Mononuclear cell (primary cell): ENCODE measurements around the gene RESP18. TPM values are rescaled to one million over a fixed set of nuclear protein-coding genes. Genes with fewer than 3 reads are reported as not detected.

Experiments
- H3K27me3 ChIP-seq: 2 replicates; pipeline ENCODE4 v1.6.0; 2011; ENCODE audit warnings: low read length, control low read depth; ENCODE audit not compliant: insufficient read depth
- H3K4me1 ChIP-seq: 2 replicates; pipeline ENCODE4 v1.5.1; 2011; ENCODE audit warnings: mild to moderate bottlenecking, low read length, control low read depth; ENCODE audit not compliant: insufficient read depth
- H3K4me3 ChIP-seq: 2 replicates; pipeline ENCODE4 v1.5.1; 2011; ENCODE audit warnings: mild to moderate bottlenecking, low read length, moderate library complexity
- H3K9me3 ChIP-seq: 2 replicates; pipeline ENCODE4 v1.5.1; 2011; ENCODE audit warnings: low read depth, mild to moderate bottlenecking, control low read depth, low read length
- total RNA-seq: library from RNA; depleted of rRNA; stranded (reverse); fragments of >200 nt; gene quantifications from one replicate; pipeline ENCODE4 v1.2.3, GENCODE V29; 2012

Gene RESP18
- total RNA-seq, 1 donor, result not detected

GRCh38 chr2:219304223-219304622 is 28.3 kb downstream of the RESP18 start:
- Histone ChIP-seq H3K9me3 (no peaks in the 10 kb centered on the region), H3K27me3 (peaks cover 35% of the 10 kb centered on the region), H3K4me1 (no peaks in the 10 kb centered on the region), H3K4me3 (no peak overlapping the region)

DNA sequence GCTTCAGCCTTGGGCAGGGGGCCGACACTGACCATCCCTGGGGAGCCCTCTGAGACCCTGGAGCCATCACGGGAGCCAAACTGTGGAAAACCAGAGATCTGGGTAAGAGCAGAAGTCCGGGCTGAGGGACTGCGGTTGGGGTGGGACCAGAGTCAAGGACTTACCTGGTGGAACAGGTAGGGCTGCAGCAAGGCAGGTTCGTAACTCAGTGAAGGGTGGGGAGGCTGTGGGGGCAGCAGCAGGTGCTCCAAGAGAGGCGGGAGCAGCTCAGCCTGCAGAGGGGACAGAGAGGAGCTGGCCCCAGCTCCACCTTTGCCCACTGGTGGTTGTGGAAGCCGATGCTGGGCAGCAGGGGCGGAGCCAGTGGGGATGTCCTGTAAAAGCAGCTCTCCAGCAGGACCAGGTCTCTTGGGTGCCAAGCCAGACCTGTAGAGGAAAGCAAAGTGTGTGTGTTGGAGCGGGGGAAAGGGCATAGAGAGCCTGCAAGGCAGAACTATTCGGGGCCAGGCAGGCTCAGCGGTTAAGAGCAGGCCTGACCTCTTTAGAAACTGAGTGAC is 30.1 kb downstream of the RESP18 start:
- Histone ChIP-seq H3K9me3 (no peaks in the 10 kb centered on the region), H3K4me3 (no peak overlapping the region), H3K4me1 (no peaks in the 10 kb centered on the region), H3K27me3 (peaks cover 17% of the 10 kb centered on the region)

DNA sequence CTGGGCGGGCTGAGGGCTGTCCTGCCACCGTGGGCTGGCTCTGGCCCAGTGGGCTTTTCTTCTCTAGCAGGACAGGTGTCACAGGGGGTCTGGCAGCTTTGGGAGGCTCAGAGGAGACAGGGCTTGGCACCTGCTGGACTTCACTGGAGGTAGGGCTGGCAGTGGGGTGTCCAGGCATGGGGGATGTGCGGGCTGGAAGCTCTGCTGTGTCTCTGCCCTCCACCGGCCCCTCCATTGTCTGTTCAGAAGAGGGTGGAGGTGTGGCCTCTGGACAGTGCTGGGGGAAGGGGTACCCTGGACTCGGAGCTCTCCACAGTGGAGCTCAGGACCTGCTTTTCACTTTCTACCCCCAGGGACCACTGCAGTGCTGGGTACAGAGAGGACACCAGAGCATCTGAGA is 32.5 kb downstream of the RESP18 start:
- Histone ChIP-seq H3K27me3 (peaks cover 4% of the 10 kb centered on the region), H3K4me3 (no peak overlapping the region), H3K4me1 (peaks cover 3% of the 10 kb centered on the region), H3K9me3 (no peaks in the 10 kb centered on the region)

DNA sequence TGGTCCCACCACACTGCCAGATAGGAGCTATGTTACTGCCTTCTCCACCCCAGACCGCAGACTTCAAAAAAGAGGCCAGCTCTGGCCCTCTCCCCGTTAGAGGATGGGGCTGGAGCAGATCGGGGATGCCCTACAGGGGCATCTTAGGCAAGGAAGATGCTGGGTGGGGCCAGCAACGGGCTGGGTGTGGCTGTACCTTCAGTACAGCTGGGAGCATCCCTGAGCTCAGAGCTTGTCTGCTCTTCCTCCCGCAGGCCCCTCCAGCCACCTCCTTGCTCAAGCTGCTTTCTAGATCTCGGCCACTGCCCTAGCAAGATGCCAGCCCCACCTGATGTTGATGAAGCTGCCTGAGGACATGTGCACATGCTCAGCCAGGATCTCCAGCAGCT is 33.2 kb downstream of the RESP18 start:
- Histone ChIP-seq H3K4me1 (peaks cover 8% of the 10 kb centered on the region), H3K27me3 (peaks cover 4% of the 10 kb centered on the region), H3K9me3 (no peaks in the 10 kb centered on the region), H3K4me3 (no peak overlapping the region)

DNA sequence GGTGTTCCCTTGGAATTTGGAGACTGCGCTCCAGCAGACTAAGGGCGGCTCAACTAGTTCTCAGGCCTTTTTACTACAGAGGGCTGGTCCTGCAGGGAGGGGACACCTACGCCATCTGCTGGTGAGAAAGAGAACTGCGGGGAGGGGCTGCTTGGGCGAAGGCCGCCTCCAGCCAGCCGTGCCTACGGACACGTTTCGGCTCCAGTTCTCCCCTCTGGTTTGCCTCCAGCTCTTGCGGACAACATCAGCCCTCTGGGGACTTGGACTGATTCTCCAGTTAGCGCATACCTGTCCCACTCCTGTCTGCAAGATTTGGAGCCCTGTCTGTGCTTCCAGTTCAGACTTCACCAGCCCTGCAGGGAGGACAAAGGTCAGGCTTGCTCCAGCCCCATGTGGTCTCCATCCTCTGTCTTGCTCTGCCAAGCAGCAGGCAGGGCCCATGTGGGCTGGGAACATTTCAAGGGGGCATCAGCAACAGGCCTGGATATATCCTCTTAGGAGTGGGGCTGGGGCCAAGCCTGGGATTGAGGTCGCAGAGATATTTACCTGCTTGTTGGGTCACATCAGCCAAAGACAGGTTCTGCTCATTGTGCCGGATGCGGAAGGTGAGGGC is 33.7 kb downstream of the RESP18 start:
- Histone ChIP-seq H3K4me1 (peaks cover 12% of the 10 kb centered on the region), H3K4me3 (no peak overlapping the region), H3K27me3 (peaks cover 4% of the 10 kb centered on the region), H3K9me3 (no peaks in the 10 kb centered on the region)

- Histone ChIP-seq H3K9me3 (no peaks in the 10 kb centered on the region), H3K27me3 (peaks cover 4% of the 10 kb centered on the region), H3K4me3 (no peak overlapping the region), H3K4me1 (peaks cover 12% of the 10 kb centered on the region)
These were observed 34.6 kb downstream of the RESP18 start for GRCh38 chr2:219297766-219298456.

DNA sequence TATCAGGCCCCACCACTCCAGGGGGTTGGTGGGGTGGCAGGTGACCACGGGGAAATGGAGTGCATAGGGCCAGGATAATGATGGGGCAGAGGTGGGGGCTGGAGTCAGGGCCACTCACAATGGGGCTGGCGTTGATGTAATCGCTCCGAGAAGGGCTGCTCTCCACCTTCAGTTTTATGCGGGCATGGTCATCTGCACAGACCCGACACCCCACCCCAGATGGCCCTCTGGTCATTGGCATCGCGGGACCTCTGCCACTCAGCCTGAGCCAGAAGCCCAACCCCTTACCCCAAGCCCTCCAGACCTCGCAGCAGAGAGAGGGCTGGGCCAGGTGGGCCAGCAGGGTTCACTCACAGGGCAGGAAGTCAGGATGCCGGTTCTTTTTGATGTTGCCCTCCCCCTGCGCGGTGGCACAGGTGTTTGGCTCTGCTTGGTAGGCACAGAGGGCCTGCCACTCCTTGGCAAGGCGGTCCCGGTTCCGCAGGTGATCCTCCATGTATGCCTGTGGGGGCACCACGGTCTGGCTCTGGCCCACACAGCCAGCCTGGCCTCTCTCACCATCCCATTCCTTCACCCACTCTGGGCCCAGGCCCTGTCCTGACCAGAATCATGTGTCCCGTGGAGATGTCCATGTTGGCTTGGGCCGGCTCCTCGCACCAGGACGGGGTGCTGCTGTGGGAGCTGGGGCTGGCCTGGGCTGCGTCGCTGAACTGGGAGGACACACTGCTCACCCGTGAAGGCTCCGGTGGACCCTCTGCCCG is 35.7 kb downstream of the RESP18 start:
- Histone ChIP-seq H3K27me3 (peaks cover 4% of the 10 kb centered on the region), H3K9me3 (no peaks in the 10 kb centered on the region), H3K4me1 (peaks cover 12% of the 10 kb centered on the region), H3K4me3 (no peak overlapping the region)

DNA sequence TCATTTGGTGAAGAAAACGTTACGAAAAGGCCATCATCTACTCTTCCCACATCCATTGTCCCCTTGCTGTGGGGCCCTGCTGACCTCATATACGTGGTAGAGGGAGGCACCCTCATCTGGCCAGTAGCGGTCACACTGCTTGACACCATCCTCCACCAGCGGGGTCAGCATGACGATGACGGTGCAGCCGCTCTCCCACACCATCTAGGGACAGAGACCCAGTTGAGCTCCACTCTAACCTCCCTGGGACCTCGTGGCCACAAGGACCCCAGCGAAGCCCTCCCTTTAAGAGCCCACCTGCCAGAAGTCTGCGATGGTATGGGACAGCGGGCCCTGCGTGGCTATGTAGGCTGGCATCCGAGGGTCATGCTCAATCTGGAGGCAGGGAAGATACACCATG is 36.4 kb downstream of the RESP18 start:
- Histone ChIP-seq H3K4me3 (no peak overlapping the region), H3K4me1 (peaks cover 12% of the 10 kb centered on the region), H3K27me3 (peaks cover 4% of the 10 kb centered on the region), H3K9me3 (no peaks in the 10 kb centered on the region)

GRCh38 chr2:219294356-219295351 is 37.9 kb downstream of the RESP18 start:
- peak overlapping the region; percentile 40 for H3K4me3 ChIP-seq
- no peaks in the 10 kb centered on the region for H3K9me3 ChIP-seq
- H3K27me3 ChIP-seq, result no peaks in the 10 kb centered on the region
- H3K4me1 ChIP-seq, result peaks cover 12% of the 10 kb centered on the region

DNA sequence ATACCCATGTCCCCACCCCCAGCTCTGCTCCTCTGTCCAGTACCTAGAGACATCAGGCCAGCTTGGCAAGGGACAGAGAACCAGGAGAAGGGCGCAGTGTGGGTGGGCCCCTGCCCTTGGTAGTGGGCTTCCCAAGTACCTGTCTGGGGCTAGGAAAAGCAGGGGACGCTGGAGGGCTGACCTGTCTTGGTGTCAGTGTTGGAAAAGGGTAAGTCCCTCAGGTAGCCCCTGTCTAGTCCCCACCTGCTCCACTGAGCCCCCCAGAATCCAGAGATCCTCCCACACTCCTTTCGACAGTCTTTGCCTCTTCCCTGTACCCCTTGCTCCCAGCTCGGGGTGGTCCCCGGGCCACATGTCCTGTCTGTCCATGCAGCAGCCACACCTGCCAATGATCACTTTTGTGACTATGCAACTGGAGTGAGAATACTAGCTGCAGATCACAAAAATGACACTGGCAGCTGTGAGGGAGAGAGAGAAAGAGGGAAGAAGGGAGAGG is 38.8 kb downstream of the RESP18 start:
- Histone ChIP-seq H3K4me1 (peaks cover 12% of the 10 kb centered on the region), H3K9me3 (no peaks in the 10 kb centered on the region), H3K27me3 (no peaks in the 10 kb centered on the region), H3K4me3 (no peak overlapping the region)

- peaks cover 12% of the 10 kb centered on the region for H3K4me1 ChIP-seq
- H3K9me3 ChIP-seq, result no peaks in the 10 kb centered on the region
- H3K4me3 ChIP-seq, result no peak overlapping the region
- no peaks in the 10 kb centered on the region for H3K27me3 ChIP-seq
These were observed 39.9 kb downstream of the RESP18 start for GRCh38 chr2:219292616-219293015.

- no peaks in the 10 kb centered on the region for H3K27me3 ChIP-seq
- H3K4me1 ChIP-seq, result peaks cover 12% of the 10 kb centered on the region
- H3K9me3 ChIP-seq, result no peaks in the 10 kb centered on the region
- H3K4me3 ChIP-seq, result no peak overlapping the region
These were observed 40.5 kb downstream of the RESP18 start for GRCh38 chr2:219291910-219292490.

GRCh38 chr2:219291394-219291793 is 41.1 kb downstream of the RESP18 start:
- Histone ChIP-seq H3K27me3 (no peaks in the 10 kb centered on the region), H3K4me3 (no peak overlapping the region), H3K9me3 (no peaks in the 10 kb centered on the region), H3K4me1 (peaks cover 12% of the 10 kb centered on the region)
